Aorta (tissue), 5 donors: Measurements from ENCODE around the gene DNAJC27. TPM values are rescaled to one million over a fixed set of nuclear protein-coding genes. Genes with fewer than 3 reads are reported as not detected.

Source experiments
- ATAC-seq: fragments of 200-7000 bp; cut with Tn5 transposase; one replicate; pipeline ENCODE4 v1.9.1; 2022; ENCODE audit warnings: moderate library complexity; ENCODE audit not compliant: low FRiP score
- DNase-seq, 2 donors: peaks; one replicate each; pipeline ENCODE4 v3.0.0-alpha.2; 2020
- H3K27ac ChIP-seq, 2 donors: one replicate each; pipeline ENCODE4 v1.5.1; 2013; ENCODE audit warnings: low read length in 2 of 2, mild to moderate bottlenecking in 2 of 2, moderate library complexity in 2 of 2, control low read depth in 1 of 2, inconsistent platforms in 1 of 2, low read depth in 1 of 2
- H3K27me3 ChIP-seq, 2 donors: one replicate each; pipeline ENCODE4 v1.6.1; 2013; ENCODE audit warnings: control low read depth in 1 of 2, low read length in 1 of 2, mild to moderate bottlenecking in 1 of 2, moderate library complexity in 1 of 2; ENCODE audit not compliant: insufficient read depth in 2 of 2, control insufficient read depth in 1 of 2
- H3K36me3 ChIP-seq, 2 donors: one replicate each; pipeline ENCODE4 v1.6.1; 2013; ENCODE audit warnings: control low read depth in 1 of 2, low read length in 1 of 2, mild to moderate bottlenecking in 1 of 2; ENCODE audit not compliant: insufficient read depth in 2 of 2, control insufficient read depth in 1 of 2
- H3K4me1 ChIP-seq, 2 donors: one replicate each; pipeline ENCODE4 v1.6.1; 2013; ENCODE audit warnings: low read length in 2 of 2, control low read depth in 1 of 2, mild to moderate bottlenecking in 1 of 2, moderate library complexity in 1 of 2; ENCODE audit not compliant: insufficient read depth in 2 of 2, control insufficient read depth in 1 of 2
- H3K4me3 ChIP-seq, 2 donors: one replicate each; pipeline ENCODE4 v1.5.1; 2013; ENCODE audit warnings: low read length in 2 of 2, control low read depth in 1 of 2, mild to moderate bottlenecking in 1 of 2
- H3K9me3 ChIP-seq: one replicate; pipeline ENCODE4 v1.6.1; 2013; ENCODE audit warnings: mild to moderate bottlenecking, low read length; ENCODE audit not compliant: control insufficient read depth
- WGBS, 2 donors: extraction: QIAGEN DNeasy Blood & Tissue Kit; methylation state at CpG; one replicate each; pipeline ENCODE4 v1.1.7; 2013; 5-methylcytosine and 5-hydroxymethylcytosine counted together
- intact Hi-C, 2 donors: fragments of 100-400 bp; cut with DNase I; formaldehyde crosslinking; loops; one replicate each; pipeline versions ENCODE4 v1.14.2 to v1.15.0; 2022
- polyA plus RNA-seq, 2 donors: library from polyadenylated mRNA; stranded (reverse); fragments of 200-250 nt; gene quantifications; one replicate each; pipeline ENCODE4 v1.2.3, GENCODE V29; 2013
- total RNA-seq, 2 donors: library from RNA; stranded (reverse); fragmentation: NEBNext Ultra II Directional; extraction: Animal tissue kit (Norgen Biotek cat#: 25700); gene quantifications; one replicate each; pipeline ENCODE4 v1.2.1, GENCODE V29; 2021
- donor health status: healthy with polysubstance abuse.
- donor health status: Bipolar disorder and iron deficiency.
- donor health status: DM: no; HTN: no; CAD: no.
- donor health status: DM: no; HTN: no; CAD: no.
- donor health status: DM: yes; HTN: yes; CAD: no.

Gene DNAJC27
- total and polyA plus RNA-seq, 4 donors = 0.75 to 7.3 (median 4.6) TPM

DNA sequence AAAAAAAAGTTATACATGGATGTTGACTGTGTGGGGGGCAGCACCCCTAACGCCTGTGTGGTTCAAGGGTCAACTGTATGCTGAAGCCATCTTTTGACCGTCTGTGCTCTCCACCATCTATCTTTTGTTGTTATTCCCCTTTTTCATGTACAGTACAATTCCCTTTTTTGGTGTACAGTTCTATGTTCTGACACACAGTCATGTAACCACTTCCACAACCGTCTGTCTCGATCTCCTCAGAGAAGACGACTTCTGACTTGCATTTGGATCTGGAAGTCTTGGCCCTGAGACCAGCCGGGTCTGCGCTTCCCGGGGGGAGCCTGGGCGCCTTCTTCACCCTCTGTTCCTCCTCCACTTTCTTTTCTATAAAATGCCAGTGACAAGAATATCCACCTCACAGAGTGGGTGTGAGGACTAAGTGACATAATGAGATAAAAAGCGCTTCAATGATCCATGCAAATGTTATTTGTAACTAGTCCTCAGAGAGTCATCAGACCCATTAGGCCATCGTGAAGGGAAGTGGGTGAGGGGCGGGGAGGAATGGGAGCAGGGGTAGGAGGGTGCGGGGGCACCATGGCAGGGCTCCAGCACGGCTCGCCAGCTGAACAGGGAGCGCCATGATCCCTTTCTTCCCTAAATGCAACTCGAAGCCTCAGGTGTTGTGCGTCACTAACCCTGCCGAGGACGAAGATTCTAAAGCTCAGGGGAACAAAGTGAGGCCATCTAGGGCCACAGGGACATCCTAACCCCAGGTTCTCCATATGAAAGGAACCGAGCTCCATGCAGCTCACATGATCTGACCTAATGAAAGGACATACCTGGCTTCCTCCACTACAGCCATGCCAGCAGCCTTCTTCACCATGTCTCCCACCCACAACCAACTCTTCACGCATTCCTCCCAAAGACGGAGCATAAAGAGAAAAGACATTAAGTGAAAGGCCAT lies 68.3 kb downstream of the DNAJC27 start:
- Histone ChIP-seq H3K4me3 (no peak overlapping the region), H3K4me1 (no peaks in the 10 kb centered on the region), H3K27ac (no peak overlapping the region), H3K9me3 (no peaks in the 10 kb centered on the region), H3K36me3 (no peaks in the 10 kb centered on the region), H3K27me3 (no peaks in the 10 kb centered on the region)
- 92 to 95% methylated on average over 23 of the region's 23 CpGs for WGBS, 2 donors
- intact Hi-C loops = no loop called here
- DNase-seq = peak in 1 of 2 donors; percentile 70
- no peak for ATAC-seq

GRCh38 chr2:24899361-24899910 lies 72.3 kb downstream of the DNAJC27 start:
- WGBS, 2 donors = 88 to 93% methylated on average over 7 of the region's 7 CpGs

GRCh38 chr2:24898122-24899109 lies 73.3 kb downstream of the DNAJC27 start:
- ATAC-seq (no peak), DNase-seq (peak in 1 of 2 donors; percentile 61)
- WGBS, 2 donors = 92 to 96% methylated on average over 30 of the region's 30 CpGs

More at GRCh38 chr2:24899361-24899910, 72.3 kb downstream of the DNAJC27 start:
- Histone ChIP-seq H3K36me3 (no peaks in the 10 kb centered on the region), H3K27ac (no peak overlapping the region), H3K4me1 (no peaks in the 10 kb centered on the region), H3K27me3 (no peaks in the 10 kb centered on the region), H3K4me3 (no peak overlapping the region), H3K9me3 (no peaks in the 10 kb centered on the region)
- intact Hi-C loops = no loop called here
- ATAC-seq = no peak
- DNase-seq = peak in 1 of 2 donors; percentile 35

DNA sequence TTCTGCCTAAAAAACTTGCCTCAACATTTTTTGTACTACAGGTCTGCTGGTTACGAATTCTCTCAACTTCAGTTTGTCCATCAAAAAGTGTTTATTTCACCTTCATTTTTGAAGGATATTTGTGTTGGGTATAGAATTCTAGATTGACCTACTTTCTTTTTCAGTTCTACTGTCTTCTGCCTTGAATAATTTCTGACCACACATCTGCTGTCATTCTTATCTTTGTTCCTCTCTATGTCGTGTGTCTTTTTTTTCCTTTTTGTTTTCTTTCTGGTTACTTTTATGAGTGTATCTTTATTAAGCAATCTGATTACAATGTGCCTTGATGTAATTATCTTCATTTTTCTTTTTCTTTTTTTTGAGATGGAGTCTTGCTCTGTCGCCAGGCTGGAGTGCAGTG lies 77.0 kb downstream of the DNAJC27 start:
- Histone ChIP-seq H3K36me3 (no peaks in the 10 kb centered on the region), H3K27ac (no peak overlapping the region), H3K9me3 (no peaks in the 10 kb centered on the region), H3K4me3 (no peak overlapping the region), H3K27me3 (no peaks in the 10 kb centered on the region), H3K4me1 (no peaks in the 10 kb centered on the region)
- DNase-seq (no peak), ATAC-seq (no peak)
- WGBS, 2 donors = 78 to 90% methylated on average over 3 of the region's 3 CpGs
- intact Hi-C loops = no loop called here

More at GRCh38 chr2:24898122-24899109, 73.3 kb downstream of the DNAJC27 start:
- Histone ChIP-seq H3K4me3 (no peak overlapping the region), H3K27ac (no peak overlapping the region), H3K4me1 (no peaks in the 10 kb centered on the region), H3K36me3 (no peaks in the 10 kb centered on the region), H3K9me3 (no peaks in the 10 kb centered on the region), H3K27me3 (no peaks in the 10 kb centered on the region)
- intact Hi-C loops = no loop called here

DNA sequence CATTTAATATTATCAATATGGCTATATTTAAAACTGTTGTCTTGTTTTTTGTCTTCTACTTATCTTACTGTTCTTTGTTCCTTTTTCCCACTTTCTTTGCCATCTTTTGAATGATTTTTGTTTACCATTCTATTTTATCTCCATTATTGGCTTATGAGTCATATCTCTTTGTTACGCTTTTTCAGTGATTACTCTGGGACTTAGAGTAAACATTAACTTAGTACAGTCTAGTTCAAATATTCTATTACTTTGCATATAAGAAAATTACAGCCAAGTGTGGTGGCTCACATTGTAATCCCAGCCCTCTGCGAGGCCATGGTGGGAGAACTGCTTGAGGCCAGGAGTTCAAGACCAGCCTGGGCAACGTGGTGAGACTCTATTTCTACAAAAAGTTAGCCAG lies 77.8 kb downstream of the DNAJC27 start:
- intact Hi-C loops = no loop called here
- H3K4me1 ChIP-seq = no peaks in the 10 kb centered on the region
- no peaks in the 10 kb centered on the region for H3K9me3 ChIP-seq
- no peak overlapping the region for H3K4me3 ChIP-seq
- peaks cover 0 to 1% of the 10 kb centered on the region in 2 donors for H3K36me3 ChIP-seq
- ATAC-seq = no peak
- DNase-seq = no peak
- no peak overlapping the region for H3K27ac ChIP-seq
- H3K27me3 ChIP-seq = no peaks in the 10 kb centered on the region
- WGBS, 2 donors = 72 to 81% methylated on average over 3 of the region's 3 CpGs

Other genes starting within 250 kb of the DNAJC27 start
- gene PTRHD1, start 178.6 kb downstream of the DNAJC27 start, total RNA-seq = 10 to 100 TPM in 1 of 2 donors, 1 to 10 TPM in 1; 8.5 to 16.9 TPM
- 10 to 100 TPM; 17.7 to 19.2 TPM for gene PTRHD1, start 178.6 kb downstream of the DNAJC27 start, polyA plus RNA-seq
- gene CENPO, start 178.5 kb downstream of the DNAJC27 start, total RNA-seq = 1 to 10 TPM; 3.6 to 4.0 TPM
- gene CENPO, start 178.5 kb downstream of the DNAJC27 start, polyA plus RNA-seq = 1 to 10 TPM; 2.0 to 2.3 TPM
- 100 to 1,000 TPM; 109 to 144 TPM for gene ADCY3, start 51.7 kb downstream of the DNAJC27 start, total RNA-seq
- 10 to 100 TPM in 1 of 2 donors, 1 to 10 TPM in 1; 7.6 to 50.7 TPM for gene ADCY3, start 51.7 kb downstream of the DNAJC27 start, polyA plus RNA-seq
- 1 to 10 TPM; 1.3 TPM for gene EFR3B, start 70.1 kb upstream of the DNAJC27 start, total RNA-seq
- gene EFR3B, start 70.1 kb upstream of the DNAJC27 start, polyA plus RNA-seq = under 1 TPM; 0.36 to 0.50 TPM
- gene POMC, start 196.6 kb upstream of the DNAJC27 start, total RNA-seq = 1 to 10 TPM; 1.2 to 1.4 TPM
- gene POMC, start 196.6 kb upstream of the DNAJC27 start, polyA plus RNA-seq = 1 to 10 TPM in 1 of 2 donors, under 1 TPM in 1; 0.38 to 4.5 TPM